CD8-positive, alpha-beta memory T cell (primary cell): ENCODE results near the gene SHISAL1. TPM values are rescaled to one million over a fixed set of nuclear protein-coding genes. Genes with fewer than 3 reads are reported as not detected.

Experiments used
- CTCF ChIA-PET: fragments of 350-600 bp; sonication (Branson Sonifier 250); formaldehyde crosslinking; loops from one replicate; lab custom pipeline; 2021; ENCODE audit warnings: antibody characterized with exemption; lab: Charles Lee
- POLR2A ChIA-PET: fragments of 350-600 bp; sonication (Branson Sonifier 250); formaldehyde crosslinking; loops from one replicate; lab custom pipeline; 2021; ENCODE audit warnings: antibody characterized with exemption; lab: Charles Lee
- DNase-seq, 5 donors: peaks; one replicate each; pipeline versions ENCODE4 v3.0.0 to v3.0.0-alpha.2; 2020 to 2022; ENCODE audit warnings: mixed read lengths in 1 of 5
- H3K27ac ChIP-seq: one replicate; pipeline ENCODE4 v1.7.0; 2013; ENCODE audit warnings: low read depth, mild to moderate bottlenecking, low read length, moderate library complexity
- H3K27me3 ChIP-seq: 2 replicates; pipeline ENCODE4 v1.7.0; 2013; ENCODE audit warnings: low read length, mild to moderate bottlenecking; ENCODE audit not compliant: insufficient read depth, poor library complexity, severe bottlenecking
- H3K36me3 ChIP-seq: 2 replicates; pipeline ENCODE4 v1.7.0; 2013; ENCODE audit warnings: mild to moderate bottlenecking, low read length, moderate library complexity; ENCODE audit not compliant: insufficient read depth
- H3K4me1 ChIP-seq: 2 replicates; pipeline ENCODE4 v1.7.0; 2013; ENCODE audit warnings: mild to moderate bottlenecking, low read length, moderate library complexity; ENCODE audit not compliant: insufficient read depth
- H3K4me3 ChIP-seq: 2 replicates; pipeline ENCODE4 v1.7.0; 2013; ENCODE audit warnings: mild to moderate bottlenecking, low read length
- H3K9me3 ChIP-seq: 2 replicates; pipeline ENCODE4 v1.7.0; 2013; ENCODE audit warnings: mild to moderate bottlenecking, low read length
- H3K27ac Mint-ChIP-seq, 8 donors: one replicate each; pipeline ENCODE4 v1.8.0; 2020 to 2021; ENCODE audit warnings: mixed read lengths in 8 of 8, mild to moderate bottlenecking in 6 of 8, inconsistent platforms in 3 of 8, moderate library complexity in 3 of 8
- H3K27me3 Mint-ChIP-seq, 2 donors: one replicate each; pipeline ENCODE4 v1.8.0; 2020 to 2021; ENCODE audit warnings: mixed read lengths in 2 of 2, mild to moderate bottlenecking in 1 of 2, moderate library complexity in 1 of 2
- H3K36me3 Mint-ChIP-seq, 3 donors: one replicate each; pipeline ENCODE4 v1.8.0; 2020 to 2021; ENCODE audit warnings: mixed read lengths in 3 of 3, inconsistent platforms in 1 of 3, mild to moderate bottlenecking in 1 of 3
- H3K4me1 Mint-ChIP-seq, 3 donors: one replicate each; pipeline ENCODE4 v1.8.0; 2020 to 2021; ENCODE audit warnings: mixed read lengths in 3 of 3, inconsistent platforms in 1 of 3, mild to moderate bottlenecking in 1 of 3
- H3K4me3 Mint-ChIP-seq, 7 donors: one replicate each; pipeline ENCODE4 v1.8.0; 2020 to 2021; ENCODE audit warnings: mixed read lengths in 7 of 7, mild to moderate bottlenecking in 6 of 7, moderate library complexity in 4 of 7, inconsistent platforms in 2 of 7
- H3K9me3 Mint-ChIP-seq, 5 donors: one replicate each; pipeline ENCODE4 v1.8.0; 2020 to 2022; ENCODE audit warnings: mixed read lengths in 5 of 5, mild to moderate bottlenecking in 3 of 5, moderate library complexity in 2 of 5, inconsistent platforms in 1 of 5
- polyA plus RNA-seq: library from polyadenylated mRNA; unstranded; fragments of 300-500 nt; fragmentation: Illumina TruSeq; gene quantifications from one replicate; pipeline ENCODE4 v1.2.3, GENCODE V29; 2021
- total RNA-seq, 2 experiments: library from RNA; stranded (reverse); gene quantifications; one replicate each; pipeline ENCODE4 v1.2.3, GENCODE V29; 2021

SHISAL1 gene
- total and polyA plus RNA-seq, 3 experiments from 2014 or later: not detected

- Histone ChIP-seq H3K36me3 (no peaks in the 10 kb centered on the region), H3K4me3 (no peak overlapping the region), H3K4me1 (peaks cover 10% of the 10 kb centered on the region), H3K9me3 (no peaks in the 10 kb centered on the region), H3K27me3 (no peaks in the 10 kb centered on the region), H3K27ac (no peak overlapping the region)
- CTCF ChIA-PET: no interaction called here
- Mint-ChIP-seq H3K4me3 (no peak overlapping the region), H3K9me3 (no peaks in the 10 kb centered on the region), H3K4me1 (peaks cover 10 to 21% (median 11%) of the 10 kb centered on the region in 3 donors), H3K36me3 (no peaks in the 10 kb centered on the region), H3K27me3 (peaks cover 0 to 3% of the 10 kb centered on the region in 2 donors), H3K27ac (peak overlapping the region in 5 of 8 donors; percentile 5 to 58 (median 25))
- POLR2A ChIA-PET: no interaction called here
- no peak for DNase-seq
These were observed 5.3 kb upstream of the SHISAL1 start for GRCh38 chr22:44317886-44318637.

- Histone ChIP-seq H3K4me3 (no peak overlapping the region), H3K4me1 (peaks cover 10% of the 10 kb centered on the region), H3K27me3 (no peaks in the 10 kb centered on the region), H3K36me3 (no peaks in the 10 kb centered on the region), H3K27ac (no peak overlapping the region), H3K9me3 (no peaks in the 10 kb centered on the region)
- H3K36me3 Mint-ChIP-seq: no peaks in the 10 kb centered on the region
- POLR2A ChIA-PET: no interaction called here
- H3K4me1 Mint-ChIP-seq: peaks cover 10 to 21% (median 11%) of the 10 kb centered on the region in 3 donors
- CTCF ChIA-PET: no interaction called here
- no peak for DNase-seq
- no peak overlapping the region for H3K4me3 Mint-ChIP-seq
- no peak overlapping the region for H3K27ac Mint-ChIP-seq
- no peaks in the 10 kb centered on the region for H3K9me3 Mint-ChIP-seq
- peaks cover 0 to 5% of the 10 kb centered on the region in 2 donors for H3K27me3 Mint-ChIP-seq
These were observed 4.3 kb upstream of the SHISAL1 start for GRCh38 chr22:44317123-44317444.

- no peaks in the 10 kb centered on the region for H3K36me3 ChIP-seq
- Mint-ChIP-seq H3K27me3 (peaks cover 0 to 5% of the 10 kb centered on the region in 2 donors), H3K4me1 (peaks cover 10 to 21% (median 11%) of the 10 kb centered on the region in 3 donors), H3K9me3 (no peaks in the 10 kb centered on the region), H3K36me3 (no peaks in the 10 kb centered on the region), H3K27ac (no peak overlapping the region), H3K4me3 (no peak overlapping the region)
- ChIA-PET CTCF (no interaction called here), POLR2A (no interaction called here)
- H3K4me1 ChIP-seq: peaks cover 10% of the 10 kb centered on the region
- H3K27me3 ChIP-seq: no peaks in the 10 kb centered on the region
- DNase-seq: no peak
- no peak overlapping the region for H3K4me3 ChIP-seq
- no peak overlapping the region for H3K27ac ChIP-seq
- no peaks in the 10 kb centered on the region for H3K9me3 ChIP-seq
These were observed 3.8 kb upstream of the SHISAL1 start for GRCh38 chr22:44316393-44317122.

- Mint-ChIP-seq H3K27me3 (peaks cover 0 to 6% of the 10 kb centered on the region in 2 donors), H3K4me1 (peaks cover 10 to 21% (median 11%) of the 10 kb centered on the region in 3 donors), H3K9me3 (no peaks in the 10 kb centered on the region), H3K36me3 (no peaks in the 10 kb centered on the region), H3K4me3 (peak overlapping the region; percentile 14 to 80 (median 60)), H3K27ac (peak overlapping the region in 6 of 8 donors; percentile 50 to 66 (median 52))
- CTCF ChIA-PET: no interaction called here
- Histone ChIP-seq H3K9me3 (no peaks in the 10 kb centered on the region), H3K4me3 (no peak overlapping the region), H3K27me3 (no peaks in the 10 kb centered on the region), H3K4me1 (peaks cover 10% of the 10 kb centered on the region), H3K36me3 (no peaks in the 10 kb centered on the region), H3K27ac (no peak overlapping the region)
- DNase-seq: peak in 1 of 5 donors; percentile 25
- POLR2A ChIA-PET: no interaction called here
These were observed 1.8 kb upstream of the SHISAL1 start for GRCh38 chr22:44314425-44315067.

- no peaks in the 10 kb centered on the region for H3K9me3 Mint-ChIP-seq
- Histone ChIP-seq H3K9me3 (no peaks in the 10 kb centered on the region), H3K27me3 (no peaks in the 10 kb centered on the region), H3K36me3 (no peaks in the 10 kb centered on the region), H3K27ac (no peak overlapping the region), H3K4me1 (peaks cover 10% of the 10 kb centered on the region), H3K4me3 (no peak overlapping the region)
- H3K4me1 Mint-ChIP-seq: peaks cover 10 to 28% (median 11%) of the 10 kb centered on the region in 3 donors
- DNase-seq: no peak
- no peak overlapping the region for H3K4me3 Mint-ChIP-seq
- ChIA-PET CTCF (no interaction called here), POLR2A (no interaction called here)
- H3K27ac Mint-ChIP-seq: no peak overlapping the region
- H3K27me3 Mint-ChIP-seq: peaks cover 0 to 6% of the 10 kb centered on the region in 2 donors
- H3K36me3 Mint-ChIP-seq: no peaks in the 10 kb centered on the region
These were observed 745 bp upstream of the SHISAL1 start for GRCh38 chr22:44313385-44314006.

GRCh38 chr22:44311855-44312170 lies 938 bp downstream of the SHISAL1 start:
- peaks cover 0 to 6% of the 10 kb centered on the region in 2 donors for H3K27me3 Mint-ChIP-seq
- POLR2A ChIA-PET: interaction anchor here (0.5 kb wide), 1 partner anchor 20 kb away, joined by 3 read pairs; no protein-coding TSS in a partner anchor

GRCh38 chr22:44311104-44311854 lies 1.5 kb downstream of the SHISAL1 start:
- no peaks in the 10 kb centered on the region for H3K9me3 ChIP-seq
- DNase-seq: no peak
- CTCF ChIA-PET: interaction anchor here (1.3 kb wide), 1 partner anchor 256 kb away, joined by 3 read pairs; no protein-coding TSS in a partner anchor
- Mint-ChIP-seq H3K4me3 (no peak overlapping the region), H3K27ac (peak overlapping the region in 2 of 8 donors; percentile 29 to 56), H3K9me3 (no peaks in the 10 kb centered on the region), H3K27me3 (peaks cover 0 to 6% of the 10 kb centered on the region in 2 donors), H3K4me1 (peaks cover 10 to 28% (median 11%) of the 10 kb centered on the region in 3 donors), H3K36me3 (no peaks in the 10 kb centered on the region)
- no peaks in the 10 kb centered on the region for H3K27me3 ChIP-seq
- H3K36me3 ChIP-seq: no peaks in the 10 kb centered on the region
- no peak overlapping the region for H3K4me3 ChIP-seq
- POLR2A ChIA-PET: interaction anchor here (0.5 kb wide), 1 partner anchor 20 kb away, joined by 3 read pairs; no protein-coding TSS in a partner anchor
- no peak overlapping the region for H3K27ac ChIP-seq
- peaks cover 10% of the 10 kb centered on the region for H3K4me1 ChIP-seq

More at GRCh38 chr22:44311855-44312170, 938 bp downstream of the SHISAL1 start:
- no peak for DNase-seq
- Histone ChIP-seq H3K9me3 (no peaks in the 10 kb centered on the region), H3K4me1 (peaks cover 10% of the 10 kb centered on the region), H3K4me3 (no peak overlapping the region), H3K27me3 (no peaks in the 10 kb centered on the region), H3K36me3 (no peaks in the 10 kb centered on the region), H3K27ac (no peak overlapping the region)
- Mint-ChIP-seq H3K36me3 (no peaks in the 10 kb centered on the region), H3K4me3 (no peak overlapping the region), H3K9me3 (no peaks in the 10 kb centered on the region), H3K27ac (no peak overlapping the region), H3K4me1 (peaks cover 10 to 28% (median 11%) of the 10 kb centered on the region in 3 donors)
- CTCF ChIA-PET: no interaction called here
